HCT116 (cell line): ENCODE measurements around the gene RXRA. TPM values are rescaled to one million over a fixed set of nuclear protein-coding genes. Genes with fewer than 3 reads are reported as not detected.
A peak's percentile ranks its signal among the peaks of the same experiment; 100 is the strongest.

ENCODE experiments used
- ATAC-seq: fragments of 200-7000 bp; cut with Tn5 transposase; 2 replicates; pipeline ENCODE4 v1.9.1; 2020; ENCODE audit warnings: mild to moderate bottlenecking, moderate library complexity
- BruUV-seq: library from RNA; stranded (reverse); fragments of 400-500 nt; replicated peaks from 2 replicates; lab custom pipeline; 2021; lab: Mats Ljungman, UMichigan
- CTCF ChIA-PET: fragments of 300-600 bp; sonication (Branson Sonifier 250); formaldehyde crosslinking; loops from one replicate; lab custom pipeline; 2021; ENCODE audit warnings: antibody characterized with exemption; lab: Charles Lee
- POLR2A ChIA-PET: fragments of 300-600, 350-600 bp; sonication (Branson Sonifier 250); formaldehyde crosslinking; loops from one replicate; lab custom pipeline; 2021; ENCODE audit warnings: antibody characterized with exemption; lab: Charles Lee
- RAD21 ChIA-PET, 2 experiments: fragments of 300-600 bp; sonication (Branson Sonifier 250); formaldehyde crosslinking; loops; one replicate each; lab custom pipeline; 2023; ENCODE audit warnings: low total read pairs in 2 of 2; ENCODE audit not compliant: uncharacterized antibody in 2 of 2, unreplicated experiment in 2 of 2, low non-redundant PET in 1 of 2; lab: Charles Lee
- DNase-seq: peaks from one replicate; pipeline ENCODE4 v3.0.0-alpha.2; 2010; ENCODE audit warnings: low read depth, low spot score
- H2AFZ ChIP-seq: fragments of 200-600 bp; shearing (Covaris generic), sonication (generic); 2 replicates; pipeline ENCODE4 v1.6.1; 2017; ENCODE audit warnings: low read depth, mixed run types, mixed read lengths, antibody characterized with exemption, low read length; ENCODE audit not compliant: poor library complexity, severe bottlenecking
- H3K27ac ChIP-seq: 2 replicates; pipeline ENCODE4 v1.5.1; 2012; ENCODE audit warnings: low read depth, low read length
- H3K27me3 ChIP-seq: fragments of 200-600 bp; sonication (generic); 2 replicates; pipeline ENCODE4 v1.6.1; 2016; ENCODE audit warnings: mixed run types, low read length, mixed read lengths; ENCODE audit not compliant: insufficient read depth
- H3K36me3 ChIP-seq, 2 experiments: fragments of 200-500 bp in 1 of 2; fragments of 200-600 bp in 1 of 2; sonication (Bioruptor generic) in 1 of 2; sonication (generic) in 1 of 2; 2 replicates each; pipeline versions ENCODE4 v1.5.1 to v1.6.1; 2014 to 2016; ENCODE audit warnings: low read length in 2 of 2, inconsistent platforms in 1 of 2, mixed read lengths in 1 of 2, mixed run types in 1 of 2; ENCODE audit not compliant: insufficient read depth in 2 of 2, control insufficient read depth in 1 of 2
- H3K4me1 ChIP-seq, 2 experiments: fragments of 200-600 bp in 1 of 2; sonication (generic) in 1 of 2; 2 replicates each; pipeline versions ENCODE4 v1.5.1 to v1.6.1; 2012 to 2017; ENCODE audit warnings: low read length in 2 of 2, inconsistent platforms in 1 of 2, mild to moderate bottlenecking in 1 of 2, mixed read lengths in 1 of 2, mixed run types in 1 of 2, moderate library complexity in 1 of 2; ENCODE audit not compliant: insufficient read depth in 2 of 2, control insufficient read depth in 1 of 2
- H3K4me2 ChIP-seq: fragments of 200-600 bp; sonication (generic); 2 replicates; pipeline ENCODE4 v1.6.1; 2017; ENCODE audit warnings: mixed run types, low read length, mixed read lengths
- H3K4me3 ChIP-seq, 2 experiments: fragments of 200-600 bp in 1 of 2; sonication (generic) in 1 of 2; replicated peaks in 1 of 2; 2 replicates each; pipeline ENCODE4 v1.5.1; 2011 to 2016; ENCODE audit warnings: low read length in 2 of 2, control low read depth in 1 of 2, low read depth in 1 of 2, mild to moderate bottlenecking in 1 of 2, mixed read lengths in 1 of 2, mixed run types in 1 of 2
- H3K79me2 ChIP-seq: fragments of 200-600 bp; sonication (generic); 2 replicates; pipeline ENCODE4 v1.6.1; 2017; ENCODE audit warnings: mild to moderate bottlenecking, mixed run types, low read length, moderate library complexity, mixed read lengths; ENCODE audit not compliant: insufficient read depth
- H3K9ac ChIP-seq: fragments of 200-600 bp; sonication (generic); 2 replicates; pipeline ENCODE4 v1.6.1; 2016; ENCODE audit warnings: low read length, mixed read lengths
- H3K9me2 ChIP-seq: fragments of 200-600 bp; sonication (generic), shearing (Covaris generic); 2 replicates; pipeline ENCODE4 v1.6.1; 2017; ENCODE audit warnings: mixed run types, mild to moderate bottlenecking, moderate library complexity; ENCODE audit not compliant: insufficient read depth
- H3K9me3 ChIP-seq, 2 experiments: fragments of 200-500 bp in 1 of 2; fragments of 200-600 bp in 1 of 2; sonication (Bioruptor generic) in 1 of 2; sonication (generic) in 1 of 2; 2 replicates each; pipeline ENCODE4 v1.6.1; 2014 to 2017; ENCODE audit warnings: low read length in 2 of 2, mixed read lengths in 2 of 2, inconsistent platforms in 1 of 2, low read depth in 1 of 2, mild to moderate bottlenecking in 1 of 2, mixed run types in 1 of 2, moderate library complexity in 1 of 2; ENCODE audit not compliant: control insufficient read depth in 1 of 2, insufficient read depth in 1 of 2
- H4K20me1 ChIP-seq: fragments of 200-600 bp; sonication (generic), shearing (Covaris generic); 2 replicates; pipeline ENCODE4 v1.6.1; 2017; ENCODE audit warnings: mixed run types, mild to moderate bottlenecking, moderate library complexity; ENCODE audit not compliant: insufficient read depth
- CEBPB ChIP-seq: IDR thresholded peaks from 2 replicates; pipeline ENCODE4 v1.6.1; 2012; ENCODE audit warnings: low read depth
- EGR1 ChIP-seq: IDR thresholded peaks from 2 replicates; pipeline ENCODE4 v1.6.1; 2012; ENCODE audit warnings: low read depth
- EZH2 ChIP-seq: fragments of 200-600 bp; sonication (generic); IDR thresholded peaks from 2 replicates; pipeline ENCODE4 v1.6.1; 2017; ENCODE audit warnings: antibody characterized with exemption, mixed run types
- FOSL1 ChIP-seq: IDR thresholded peaks from 2 replicates; pipeline ENCODE4 v1.6.1; 2012; ENCODE audit warnings: low read depth
- POLR2A ChIP-seq: IDR thresholded peaks from 2 replicates; pipeline ENCODE4 v1.7.0; 2011; ENCODE audit warnings: borderline replicate concordance; ENCODE audit not compliant: insufficient read depth, insufficient read length; ENCODE audit errors: extremely low read depth
- POLR2AphosphoS5 ChIP-seq: IDR thresholded peaks from 2 replicates; pipeline ENCODE4 v1.6.1; 2011; ENCODE audit warnings: mild to moderate bottlenecking, low read depth, low read length, moderate library complexity
- SRF ChIP-seq: IDR thresholded peaks from 2 replicates; pipeline ENCODE4 v1.6.1; 2012; ENCODE audit warnings: low read depth
- ZNF274 ChIP-seq: fragments of 200-500 bp; sonication (Bioruptor generic); IDR thresholded peaks from 2 replicates; pipeline ENCODE4 v1.6.1; 2014; ENCODE audit warnings: mild to moderate bottlenecking, low read depth, low read length, inconsistent platforms
- intact Hi-C: fragments of 100-400 bp; cut with micrococcal nuclease; formaldehyde crosslinking; loops from 2 replicates; pipeline ENCODE4 v1.10.0; 2022
- total RNA-seq: library from RNA; stranded (reverse); gene quantifications from one replicate; pipeline ENCODE4 v1.2.1, GENCODE V29; 2021; ENCODE audit not compliant: unreplicated experiment
- TF ChIP-seq, protein P1 (sequence below), 3 experiments: fragments of 200-600 bp in 1 of 3; sonication (generic) in 1 of 3; IDR thresholded peaks in 2 of 3; conservative IDR thresholded peaks in 1 of 3; 2 replicates each; pipeline ENCODE4 v1.5.1; 2012 to 2017; ENCODE audit warnings: low read depth in 2 of 3, low read length in 2 of 3, antibody characterized with exemption in 1 of 3, borderline replicate concordance in 1 of 3, control low read depth in 1 of 3, mild to moderate bottlenecking in 1 of 3, mixed read lengths in 1 of 3, mixed run types in 1 of 3, moderate library complexity in 1 of 3; ENCODE audit not compliant: insufficient read depth in 1 of 3
- TF ChIP-seq, protein P2 (sequence below): IDR thresholded peaks from 2 replicates; pipeline ENCODE4 v1.6.1; 2012
- TF ChIP-seq, protein P3 (sequence below): IDR thresholded peaks from 2 replicates; pipeline ENCODE4 v1.6.1; 2012

Gene RXRA
- total RNA-seq, 1 experiment from 2014 or later, result 43.9 TPM

DNA sequence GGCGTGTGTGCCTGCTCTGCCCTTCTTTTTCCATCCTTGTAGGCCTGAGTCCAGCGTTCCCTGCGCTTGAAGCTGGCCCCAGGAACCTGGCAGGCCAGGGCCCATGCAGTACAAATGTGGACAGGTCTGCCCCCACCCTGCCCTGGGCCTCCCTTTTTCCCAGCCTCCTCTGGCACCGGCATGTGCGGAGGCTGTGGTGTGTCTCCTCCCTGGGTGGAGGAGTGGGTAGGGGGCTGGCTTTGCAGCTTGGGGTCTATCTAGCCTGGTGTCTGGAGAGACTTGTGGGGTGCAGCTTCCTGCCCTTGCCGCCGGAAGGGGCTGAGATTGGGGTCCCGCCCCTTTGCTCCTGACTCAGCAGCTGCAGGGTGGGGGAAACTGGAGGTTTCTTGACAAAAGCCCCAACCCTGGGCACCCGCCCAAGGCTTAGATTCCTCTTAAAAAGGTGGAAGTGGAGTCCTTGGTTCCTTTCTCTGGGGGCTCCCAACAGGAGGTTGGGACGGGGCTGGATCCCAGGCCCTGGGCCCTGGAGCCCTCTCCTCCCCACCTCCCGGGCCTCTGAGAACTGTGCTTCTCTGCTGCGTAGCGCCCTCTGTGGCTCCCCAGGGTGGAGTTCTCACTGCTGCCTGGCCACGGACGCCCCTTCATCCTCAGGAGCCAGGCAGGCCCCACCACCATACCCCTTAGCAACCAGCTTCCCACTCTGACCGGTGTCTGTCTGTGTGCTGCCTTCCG lies 18.0 kb downstream of the RXRA start:
- Histone ChIP-seq H2AFZ (no peak overlapping the region), H3K9me2 (no peaks in the 10 kb centered on the region), H3K4me1 (peaks cover 0 to 11% of the 10 kb centered on the region in 2 experiments; a peak in 1 of 4 replicates), H3K9me3 (no peaks in the 10 kb centered on the region), H3K27me3 (no peaks in the 10 kb centered on the region), H4K20me1 (no peaks in the 10 kb centered on the region), H3K4me2 (no peak overlapping the region), H3K36me3 (no peaks in the 10 kb centered on the region), H3K79me2 (peaks cover 93% of the 10 kb centered on the region), H3K9ac (no peak overlapping the region), H3K27ac (no peak overlapping the region), H3K4me3 (no peak overlapping the region)
- intact Hi-C loops, result no loop called here
- DNase-seq, result no peak
- RAD21 ChIA-PET, result no interaction called here
- no TSS peak for BruUV-seq
- POLR2A ChIA-PET, result no interaction called here
- ATAC-seq, result peak; percentile 43; the same call in 1 of the 2 replicates
- TF ChIP-seq, protein P1, sequence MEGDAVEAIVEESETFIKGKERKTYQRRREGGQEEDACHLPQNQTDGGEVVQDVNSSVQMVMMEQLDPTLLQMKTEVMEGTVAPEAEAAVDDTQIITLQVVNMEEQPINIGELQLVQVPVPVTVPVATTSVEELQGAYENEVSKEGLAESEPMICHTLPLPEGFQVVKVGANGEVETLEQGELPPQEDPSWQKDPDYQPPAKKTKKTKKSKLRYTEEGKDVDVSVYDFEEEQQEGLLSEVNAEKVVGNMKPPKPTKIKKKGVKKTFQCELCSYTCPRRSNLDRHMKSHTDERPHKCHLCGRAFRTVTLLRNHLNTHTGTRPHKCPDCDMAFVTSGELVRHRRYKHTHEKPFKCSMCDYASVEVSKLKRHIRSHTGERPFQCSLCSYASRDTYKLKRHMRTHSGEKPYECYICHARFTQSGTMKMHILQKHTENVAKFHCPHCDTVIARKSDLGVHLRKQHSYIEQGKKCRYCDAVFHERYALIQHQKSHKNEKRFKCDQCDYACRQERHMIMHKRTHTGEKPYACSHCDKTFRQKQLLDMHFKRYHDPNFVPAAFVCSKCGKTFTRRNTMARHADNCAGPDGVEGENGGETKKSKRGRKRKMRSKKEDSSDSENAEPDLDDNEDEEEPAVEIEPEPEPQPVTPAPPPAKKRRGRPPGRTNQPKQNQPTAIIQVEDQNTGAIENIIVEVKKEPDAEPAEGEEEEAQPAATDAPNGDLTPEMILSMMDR (IDR thresholded peaks at IDR 0.05 in 2 of 3, conservative IDR thresholded peaks at IDR 0.05 in 1 of 3; ENCODE audit: borderline replicate concordance in 1 of 3, insufficient read depth in 1 of 3, low read depth in 2 of 3, low read length in 2 of 3), result 0 out of 6 replicates have a peak, but pooled peaks of 2 of the 3 experiments have one; percentile 2 to 16
- no peak for TF ChIP-seq POLR2A
- CTCF ChIA-PET, result no interaction called here

DNA sequence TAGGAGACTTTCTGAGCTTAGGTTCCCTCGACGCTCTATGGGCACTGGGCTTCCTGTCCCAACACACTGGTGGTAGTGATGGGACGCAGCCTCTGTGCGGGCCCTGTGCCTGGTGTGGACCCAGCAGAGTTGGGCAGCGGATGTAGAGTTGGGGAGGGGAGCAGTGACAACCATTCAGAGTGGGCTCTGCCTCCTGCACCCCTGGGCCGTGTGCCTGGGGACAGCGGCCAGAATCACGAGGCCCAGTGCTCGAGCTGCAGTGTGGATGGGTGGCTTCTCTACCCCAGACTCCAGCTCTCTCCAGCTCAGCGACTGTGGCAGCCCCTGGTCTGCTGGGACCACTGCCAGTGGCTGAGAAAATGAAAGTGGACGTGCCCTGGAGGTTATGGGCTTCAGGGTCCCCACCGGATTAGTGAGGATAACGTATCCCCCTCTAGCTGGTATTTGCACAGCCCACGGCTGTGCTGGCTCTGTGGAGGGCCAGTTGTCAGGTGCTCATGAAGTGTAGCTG lies 18.6 kb downstream of the RXRA start:
- Histone ChIP-seq H3K27ac (no peak overlapping the region), H3K4me1 (peaks cover 0 to 11% of the 10 kb centered on the region in 2 experiments; a peak in 1 of 4 replicates), H4K20me1 (no peaks in the 10 kb centered on the region), H3K9ac (no peak overlapping the region), H3K4me2 (no peak overlapping the region), H3K27me3 (no peaks in the 10 kb centered on the region), H2AFZ (no peak overlapping the region), H3K4me3 (no peak overlapping the region), H3K79me2 (peaks cover 88% of the 10 kb centered on the region), H3K9me2 (no peaks in the 10 kb centered on the region), H3K36me3 (no peaks in the 10 kb centered on the region), H3K9me3 (no peaks in the 10 kb centered on the region)
- ATAC-seq (no peak), DNase-seq (no peak)
- ChIA-PET CTCF (no interaction called here), POLR2A (no interaction called here), RAD21 (no interaction called here)
- TF ChIP-seq POLR2A (no peak), EGR1 (no peak), SRF (no peak), EZH2 (no peak), CEBPB (no peak), FOSL1 (no peak), ZNF274 (no peak), POLR2AphosphoS5 (no peak)
- TF ChIP-seq, protein P2, sequence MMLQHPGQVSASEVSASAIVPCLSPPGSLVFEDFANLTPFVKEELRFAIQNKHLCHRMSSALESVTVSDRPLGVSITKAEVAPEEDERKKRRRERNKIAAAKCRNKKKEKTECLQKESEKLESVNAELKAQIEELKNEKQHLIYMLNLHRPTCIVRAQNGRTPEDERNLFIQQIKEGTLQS, result no peak
- TF ChIP-seq, protein P3, sequence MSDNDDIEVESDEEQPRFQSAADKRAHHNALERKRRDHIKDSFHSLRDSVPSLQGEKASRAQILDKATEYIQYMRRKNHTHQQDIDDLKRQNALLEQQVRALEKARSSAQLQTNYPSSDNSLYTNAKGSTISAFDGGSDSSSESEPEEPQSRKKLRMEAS, result no peak
- TF ChIP-seq, protein P1 (IDR thresholded peaks at IDR 0.05 in 2 of 3, conservative IDR thresholded peaks at IDR 0.05 in 1 of 3; ENCODE audit: borderline replicate concordance in 1 of 3, insufficient read depth in 1 of 3, low read depth in 2 of 3, low read length in 2 of 3), result no peak
- BruUV-seq, result no TSS peak
- intact Hi-C loops, result no loop called here
